ENCODE data around the gene PRKD1. TPM values are rescaled to one million over a fixed set of nuclear protein-coding genes. Genes with fewer than 3 reads are reported as not detected.

PRKD1 gene
- total RNA-seq, 1 experiment from 2014 or later, result not detected

- TF ChIP-seq CEBPB (IDR thresholded peaks at IDR 0.05; ENCODE audit: low read depth) (no peak), ZFX (IDR thresholded peaks at IDR 0.05) (no peak), SP1 (IDR thresholded peaks at IDR 0.05; ENCODE audit: low read depth) (no peak), TCF7L2 (IDR thresholded peaks at IDR 0.05; ENCODE audit: borderline replicate concordance, extremely low read depth, insufficient read depth, insufficient read length) (no peak), POLR2A (IDR thresholded peaks at IDR 0.05; ENCODE audit: borderline replicate concordance, extremely low read depth, insufficient read depth, insufficient read length) (no peak), RAD21 (IDR thresholded peaks at IDR 0.05; ENCODE audit: low read depth) (no peak), JUND (IDR thresholded peaks at IDR 0.05) (no peak), ZNF274 (IDR thresholded peaks at IDR 0.05; ENCODE audit: low read depth, low read length) (no peak)
- Histone ChIP-seq H2AFZ (ENCODE audit: low read depth, low read length, poor library complexity, severe bottlenecking) (no peak overlapping the region), H3K27me3 (ENCODE audit: insufficient read depth, low read length) (no peaks in the 10 kb centered on the region), H3K9me2 (ENCODE audit: insufficient read depth) (no peaks in the 10 kb centered on the region), H3K36me3 (ENCODE audit: control insufficient read depth in 1 of 2, insufficient read depth in 2 of 2, low read length in 2 of 2) (no peaks in the 10 kb centered on the region), H3K9ac (ENCODE audit: low read length) (no peak overlapping the region), H3K4me3 (replicated peaks in 1 of 2; ENCODE audit: low read depth in 1 of 2, low read length in 2 of 2) (no peak overlapping the region), H3K4me1 (ENCODE audit: control insufficient read depth in 1 of 2, insufficient read depth in 2 of 2, low read length in 2 of 2) (no peaks in the 10 kb centered on the region), H3K9me3 (ENCODE audit: control insufficient read depth in 1 of 2, insufficient read depth in 1 of 2, low read depth in 1 of 2, low read length in 2 of 2) (peaks cover 18 to 32% of the 10 kb centered on the region in 2 experiments), H3K4me2 (ENCODE audit: low read length) (no peak overlapping the region), H3K27ac (ENCODE audit: low read depth, low read length) (no peak overlapping the region), H3K79me2 (ENCODE audit: insufficient read depth, low read length) (no peaks in the 10 kb centered on the region), H4K20me1 (ENCODE audit: insufficient read depth) (no peaks in the 10 kb centered on the region)
- ChIA-PET POLR2A (no interaction called here), RAD21 (ENCODE audit: low non-redundant PET in 1 of 2, low total read pairs in 2 of 2, uncharacterized antibody in 2 of 2, unreplicated experiment in 2 of 2) (no interaction called here), CTCF (no interaction called here)
- intact Hi-C loops (cut with micrococcal nuclease), result no loop called here
- ATAC-seq (no peak), DNase-seq (ENCODE audit: low read depth, low spot score) (no peak)
- no TSS peak for BruUV-seq (replicated peaks)
These were observed 128.1 kb downstream of the PRKD1 start for GRCh38 chr14:29799464-29800095.

GRCh38 chr14:29798811-29799210 lies 128.8 kb downstream of the PRKD1 start:
- no TSS peak for BruUV-seq (replicated peaks)
- Histone ChIP-seq H2AFZ (ENCODE audit: low read depth, low read length, poor library complexity, severe bottlenecking) (no peak overlapping the region), H3K4me2 (ENCODE audit: low read length) (no peak overlapping the region), H3K27ac (ENCODE audit: low read depth, low read length) (no peak overlapping the region), H3K79me2 (ENCODE audit: insufficient read depth, low read length) (no peaks in the 10 kb centered on the region), H3K4me3 (replicated peaks in 1 of 2; ENCODE audit: low read depth in 1 of 2, low read length in 2 of 2) (no peak overlapping the region), H3K4me1 (ENCODE audit: control insufficient read depth in 1 of 2, insufficient read depth in 2 of 2, low read length in 2 of 2) (no peaks in the 10 kb centered on the region), H3K9me2 (ENCODE audit: insufficient read depth) (no peaks in the 10 kb centered on the region), H4K20me1 (ENCODE audit: insufficient read depth) (no peaks in the 10 kb centered on the region), H3K9me3 (ENCODE audit: control insufficient read depth in 1 of 2, insufficient read depth in 1 of 2, low read depth in 1 of 2, low read length in 2 of 2) (peaks cover 18 to 32% of the 10 kb centered on the region in 2 experiments), H3K27me3 (ENCODE audit: insufficient read depth, low read length) (no peaks in the 10 kb centered on the region), H3K36me3 (ENCODE audit: control insufficient read depth in 1 of 2, insufficient read depth in 2 of 2, low read length in 2 of 2) (no peaks in the 10 kb centered on the region), H3K9ac (ENCODE audit: low read length) (no peak overlapping the region)
- ATAC-seq (no peak), DNase-seq (ENCODE audit: low read depth, low spot score) (no peak)
- ChIA-PET CTCF (no interaction called here), RAD21 (ENCODE audit: low non-redundant PET in 1 of 2, low total read pairs in 2 of 2, uncharacterized antibody in 2 of 2, unreplicated experiment in 2 of 2) (no interaction called here), POLR2A (no interaction called here)
- TF ChIP-seq TCF7L2 (IDR thresholded peaks at IDR 0.05; ENCODE audit: borderline replicate concordance, extremely low read depth, insufficient read depth, insufficient read length) (no peak), REST (IDR thresholded peaks at IDR 0.05; ENCODE audit: low read depth) (no peak), EZH2phosphoT487 (IDR thresholded peaks at IDR 0.05; ENCODE audit: borderline replicate concordance) (no peak), CEBPB (IDR thresholded peaks at IDR 0.05; ENCODE audit: low read depth) (no peak)
- TF ChIP-seq, protein P1, sequence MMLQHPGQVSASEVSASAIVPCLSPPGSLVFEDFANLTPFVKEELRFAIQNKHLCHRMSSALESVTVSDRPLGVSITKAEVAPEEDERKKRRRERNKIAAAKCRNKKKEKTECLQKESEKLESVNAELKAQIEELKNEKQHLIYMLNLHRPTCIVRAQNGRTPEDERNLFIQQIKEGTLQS (IDR thresholded peaks at IDR 0.05), result no peak
- intact Hi-C loops (cut with micrococcal nuclease), result no loop called here

Measured in HCT116 (cell line).